Upper lobe of left lung (tissue), 6 donors: Measurements from ENCODE around the gene HOXC11. TPM values are rescaled to one million over a fixed set of nuclear protein-coding genes. Genes with fewer than 3 reads are reported as not detected.

Source experiments
- ATAC-seq, 2 donors: fragments of 200-7000 bp; cut with Tn5 transposase; one replicate each; pipeline ENCODE4 v1.9.1; 2022; ENCODE audit warnings: mild to moderate bottlenecking in 2 of 2, moderate library complexity in 2 of 2; ENCODE audit not compliant: low FRiP score in 2 of 2
- DNase-seq, 2 donors: peaks; one replicate each; pipeline ENCODE4 v3.0.0-alpha.2; 2019 to 2020
- H3K27ac ChIP-seq, 4 donors: fragments of 200-600 bp; sonication (generic); one replicate each; pipeline ENCODE4 v1.5.1; 2016 to 2019
- H3K27me3 ChIP-seq, 4 donors: fragments of 200-600 bp; sonication (generic); one replicate each; pipeline ENCODE4 v1.5.1; 2017 to 2019
- H3K36me3 ChIP-seq, 4 donors: fragments of 200-600 bp; sonication (generic); one replicate each; pipeline ENCODE4 v1.5.1; 2016 to 2019
- H3K4me1 ChIP-seq, 4 donors: fragments of 200-600 bp; sonication (generic); one replicate each; pipeline ENCODE4 v1.5.1; 2018 to 2019
- H3K4me3 ChIP-seq, 4 donors: fragments of 200-600 bp; sonication (generic); one replicate each; pipeline ENCODE4 v1.5.1; 2017 to 2019; ENCODE audit warnings: mild to moderate bottlenecking in 2 of 4, moderate library complexity in 1 of 4
- H3K9me3 ChIP-seq, 4 donors: fragments of 200-600 bp; sonication (generic); one replicate each; pipeline ENCODE4 v1.5.1; 2018 to 2019
- EP300 ChIP-seq, 4 donors: sonication (generic); formaldehyde crosslinking; IDR thresholded peaks; one replicate each; pipeline ENCODE4 v1.5.1; 2017; ENCODE audit warnings: antibody characterized with exemption in 4 of 4, control low read depth in 2 of 4
- POLR2A ChIP-seq, 4 donors: fragments of 450-650 bp; IDR thresholded peaks; one replicate each; pipeline ENCODE4 v1.5.1; 2016 to 2017; ENCODE audit warnings: antibody characterized with exemption in 4 of 4, mild to moderate bottlenecking in 2 of 4
- POLR2AphosphoS5 ChIP-seq, 2 donors: sonication (generic); formaldehyde crosslinking; IDR thresholded peaks; one replicate each; pipeline ENCODE4 v1.5.1; 2017; ENCODE audit warnings: antibody characterized with exemption in 2 of 2
- WGBS, 2 donors: methylation state at CpG; one replicate each; pipeline ENCODE4 v1.1.5; 2017 to 2018; 5-methylcytosine and 5-hydroxymethylcytosine counted together
- total RNA-seq, 6 donors: library from RNA; depleted of rRNA in 4 of 6; stranded (reverse); fragments of >200 nt in 4 of 6; gene quantifications; one replicate each; pipeline versions ENCODE4 v1.1.0 to v1.2.1, GENCODE V29; 2016 to 2021
- TF ChIP-seq, protein P1 (sequence below), 6 experiments: fragments of 450-650 bp in 4 of 6; fragments of 200-600 bp in 2 of 6; sonication (generic) in 2 of 6; IDR thresholded peaks; one replicate each; pipeline ENCODE4 v1.5.1; 2016 to 2019; ENCODE audit warnings: antibody characterized with exemption in 6 of 6
- donor health status: DM: no; HTN: no; CAD: no; lungs with moderate emphysema.
- donor health status: DM: no; HTN: yes; CAD: no; lungs with severe emphysema.

The HOXC11 gene
- total RNA-seq, 6 donors from 2014 or later = not detected

DNA sequence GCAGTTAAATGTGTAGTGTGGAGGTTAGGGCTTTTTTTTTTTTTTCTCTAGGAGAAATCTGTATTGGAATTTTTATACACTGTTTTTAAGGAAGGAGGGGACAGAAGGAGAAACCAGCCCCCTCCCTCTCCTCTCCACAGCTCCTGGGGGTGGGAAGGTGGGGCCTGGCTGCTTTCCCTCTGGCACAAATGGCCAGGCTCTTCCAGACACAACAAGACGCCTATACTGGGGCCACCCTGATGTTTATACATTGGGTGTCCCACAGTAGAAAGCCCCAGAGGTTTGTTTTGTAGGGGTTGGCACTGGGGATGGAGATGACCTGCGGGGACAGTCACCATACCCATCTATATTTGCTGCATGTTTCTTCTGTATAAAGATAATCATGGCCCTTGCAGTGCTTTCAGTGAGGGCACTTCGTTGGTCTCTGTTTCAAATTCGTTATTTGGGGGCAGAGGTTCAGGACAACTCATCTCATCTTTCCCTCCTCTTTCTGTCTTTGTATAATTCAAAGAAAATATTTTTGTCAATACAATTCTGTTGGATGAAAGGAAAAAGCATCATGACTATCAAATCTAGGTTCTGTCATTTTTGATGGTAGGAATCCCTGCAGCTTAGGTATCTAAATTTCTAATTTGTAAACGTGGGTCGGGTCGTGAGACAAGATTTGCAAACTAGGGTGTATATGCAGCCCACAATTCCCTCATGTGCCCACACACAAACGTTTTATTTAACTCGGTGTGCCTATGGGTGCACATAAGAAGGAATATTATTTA lies 4.1 kb downstream of the HOXC11 start:
- no peaks in the 10 kb centered on the region for H3K36me3 ChIP-seq
- TF ChIP-seq POLR2A (IDR thresholded peaks at IDR 0.05) (no peak), POLR2AphosphoS5 (IDR thresholded peaks at IDR 0.05) (no peak), EP300 (IDR thresholded peaks at IDR 0.05) (no peak)
- TF ChIP-seq, protein P1, sequence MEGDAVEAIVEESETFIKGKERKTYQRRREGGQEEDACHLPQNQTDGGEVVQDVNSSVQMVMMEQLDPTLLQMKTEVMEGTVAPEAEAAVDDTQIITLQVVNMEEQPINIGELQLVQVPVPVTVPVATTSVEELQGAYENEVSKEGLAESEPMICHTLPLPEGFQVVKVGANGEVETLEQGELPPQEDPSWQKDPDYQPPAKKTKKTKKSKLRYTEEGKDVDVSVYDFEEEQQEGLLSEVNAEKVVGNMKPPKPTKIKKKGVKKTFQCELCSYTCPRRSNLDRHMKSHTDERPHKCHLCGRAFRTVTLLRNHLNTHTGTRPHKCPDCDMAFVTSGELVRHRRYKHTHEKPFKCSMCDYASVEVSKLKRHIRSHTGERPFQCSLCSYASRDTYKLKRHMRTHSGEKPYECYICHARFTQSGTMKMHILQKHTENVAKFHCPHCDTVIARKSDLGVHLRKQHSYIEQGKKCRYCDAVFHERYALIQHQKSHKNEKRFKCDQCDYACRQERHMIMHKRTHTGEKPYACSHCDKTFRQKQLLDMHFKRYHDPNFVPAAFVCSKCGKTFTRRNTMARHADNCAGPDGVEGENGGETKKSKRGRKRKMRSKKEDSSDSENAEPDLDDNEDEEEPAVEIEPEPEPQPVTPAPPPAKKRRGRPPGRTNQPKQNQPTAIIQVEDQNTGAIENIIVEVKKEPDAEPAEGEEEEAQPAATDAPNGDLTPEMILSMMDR (IDR thresholded peaks at IDR 0.05) = no peak
- WGBS, 2 donors = 15% methylated on average over 9 of the region's 9 CpGs
- DNase-seq (no peak), ATAC-seq (no peak)
- no peaks in the 10 kb centered on the region for H3K9me3 ChIP-seq
- H3K4me1 ChIP-seq = peaks cover 22 to 28% (median 25%) of the 10 kb centered on the region in 4 donors
- H3K27me3 ChIP-seq = peaks cover 11 to 92% (median 51%) of the 10 kb centered on the region in 4 donors
- no peak overlapping the region for H3K4me3 ChIP-seq
- no peak overlapping the region for H3K27ac ChIP-seq

DNA sequence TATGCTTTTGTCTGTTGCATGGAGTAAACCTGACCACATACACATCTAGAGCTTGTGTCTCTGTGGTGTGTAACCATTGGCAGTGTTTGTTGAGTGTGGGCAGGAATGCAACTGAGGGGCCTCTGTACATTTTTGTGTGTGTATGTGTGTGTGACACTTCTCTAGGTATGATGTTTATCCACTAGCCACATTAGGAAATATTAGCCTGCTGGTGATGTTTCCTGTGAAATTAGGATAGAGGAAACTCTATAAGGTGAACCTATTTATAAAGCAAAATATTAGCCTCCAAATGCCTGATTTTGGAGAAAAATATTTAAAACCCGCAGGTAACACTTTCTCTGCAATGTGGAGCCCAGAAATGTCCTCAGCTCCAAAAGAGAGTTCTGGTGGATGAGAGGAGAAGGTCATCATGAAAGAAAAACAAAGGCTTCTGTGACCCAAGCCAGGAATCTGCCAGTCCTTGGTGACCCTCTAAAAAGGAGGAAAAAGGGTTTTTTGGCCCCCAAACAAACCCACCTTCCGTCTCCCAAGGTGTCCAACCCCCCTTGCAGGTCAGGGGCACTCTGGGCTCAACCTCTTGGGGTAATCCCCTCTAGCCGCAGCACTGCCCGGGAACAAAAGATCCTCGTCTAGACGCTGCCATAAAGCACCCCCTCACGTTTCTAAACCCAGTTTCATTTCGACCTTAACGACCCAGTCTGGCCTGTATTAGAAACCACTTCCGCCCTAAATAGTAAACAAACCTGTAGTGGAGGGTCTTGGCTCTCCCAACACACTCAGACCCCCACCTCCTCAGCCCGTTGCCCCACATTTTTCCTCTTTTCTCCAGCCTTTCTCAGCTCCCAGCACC lies 4.9 kb downstream of the HOXC11 start:
- Histone ChIP-seq H3K36me3 (no peaks in the 10 kb centered on the region), H3K4me3 (no peak overlapping the region), H3K27me3 (peaks cover 11 to 92% (median 50%) of the 10 kb centered on the region in 4 donors), H3K9me3 (no peaks in the 10 kb centered on the region), H3K4me1 (peaks cover 22 to 28% (median 25%) of the 10 kb centered on the region in 4 donors), H3K27ac (no peak overlapping the region)
- TF ChIP-seq POLR2A (IDR thresholded peaks at IDR 0.05) (no peak), EP300 (IDR thresholded peaks at IDR 0.05) (no peak), POLR2AphosphoS5 (IDR thresholded peaks at IDR 0.05) (no peak)
- TF ChIP-seq, protein P1 (IDR thresholded peaks at IDR 0.05) = no peak
- no peak for ATAC-seq
- DNase-seq = no peak
- 5 to 7% methylated on average over 11 of the region's 11 CpGs for WGBS, 2 donors

DNA sequence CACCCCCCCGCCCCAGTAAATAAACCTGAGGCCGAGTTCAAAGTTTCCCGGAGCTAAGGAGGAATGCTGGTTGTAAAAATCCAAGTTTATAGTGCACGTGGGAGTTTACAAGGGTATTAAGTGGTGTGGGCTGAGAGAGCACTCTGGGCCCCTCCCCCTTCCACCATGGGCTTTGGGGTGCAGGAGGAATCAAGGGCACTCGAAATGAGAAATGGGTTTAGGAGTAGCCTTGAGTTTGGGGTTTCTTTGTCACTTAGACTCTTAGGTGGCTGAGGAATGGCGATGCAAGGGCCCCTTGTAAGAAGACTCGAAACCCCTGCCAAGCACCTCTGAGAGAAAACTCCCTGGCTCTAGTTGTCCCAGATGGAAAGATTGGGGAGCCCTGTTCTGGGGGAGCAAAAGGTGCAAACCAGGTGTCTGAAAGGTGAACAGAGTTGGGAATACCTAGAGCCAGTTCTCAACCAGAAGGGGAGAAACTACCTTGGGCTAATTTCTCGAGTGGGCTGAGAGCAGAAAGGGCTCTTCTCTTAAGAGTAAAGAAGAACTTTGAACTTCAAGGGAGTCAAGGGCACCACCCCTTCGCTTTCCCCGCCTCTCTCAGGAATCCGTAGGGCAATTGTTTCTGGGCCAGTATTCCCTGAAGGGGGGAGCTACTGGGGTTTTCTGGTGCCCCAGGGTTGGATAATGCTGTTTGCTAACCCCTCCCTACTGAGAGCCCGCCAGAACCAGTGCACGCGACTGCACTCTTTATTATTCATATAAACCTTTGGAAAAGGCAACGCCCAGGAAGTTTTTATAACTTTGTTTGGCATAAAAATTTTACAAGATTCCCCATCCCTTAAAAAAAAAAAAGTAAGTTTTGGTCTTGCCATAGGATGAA lies 5.8 kb downstream of the HOXC11 start:
- Histone ChIP-seq H3K27ac (no peak overlapping the region), H3K36me3 (no peaks in the 10 kb centered on the region), H3K9me3 (no peaks in the 10 kb centered on the region), H3K27me3 (peaks cover 11 to 92% (median 46%) of the 10 kb centered on the region in 4 donors), H3K4me1 (peaks cover 16 to 26% (median 21%) of the 10 kb centered on the region in 4 donors), H3K4me3 (no peak overlapping the region)
- WGBS, 2 donors = 10 to 12% methylated on average over 14 of the region's 15 CpGs
- TF ChIP-seq EP300 (IDR thresholded peaks at IDR 0.05) = no peak
- TF ChIP-seq POLR2A (IDR thresholded peaks at IDR 0.05) = no peak
- TF ChIP-seq, protein P1 (IDR thresholded peaks at IDR 0.05) = no peak
- TF ChIP-seq POLR2AphosphoS5 (IDR thresholded peaks at IDR 0.05) = no peak
- ATAC-seq = no peak
- DNase-seq = no peak

DNA sequence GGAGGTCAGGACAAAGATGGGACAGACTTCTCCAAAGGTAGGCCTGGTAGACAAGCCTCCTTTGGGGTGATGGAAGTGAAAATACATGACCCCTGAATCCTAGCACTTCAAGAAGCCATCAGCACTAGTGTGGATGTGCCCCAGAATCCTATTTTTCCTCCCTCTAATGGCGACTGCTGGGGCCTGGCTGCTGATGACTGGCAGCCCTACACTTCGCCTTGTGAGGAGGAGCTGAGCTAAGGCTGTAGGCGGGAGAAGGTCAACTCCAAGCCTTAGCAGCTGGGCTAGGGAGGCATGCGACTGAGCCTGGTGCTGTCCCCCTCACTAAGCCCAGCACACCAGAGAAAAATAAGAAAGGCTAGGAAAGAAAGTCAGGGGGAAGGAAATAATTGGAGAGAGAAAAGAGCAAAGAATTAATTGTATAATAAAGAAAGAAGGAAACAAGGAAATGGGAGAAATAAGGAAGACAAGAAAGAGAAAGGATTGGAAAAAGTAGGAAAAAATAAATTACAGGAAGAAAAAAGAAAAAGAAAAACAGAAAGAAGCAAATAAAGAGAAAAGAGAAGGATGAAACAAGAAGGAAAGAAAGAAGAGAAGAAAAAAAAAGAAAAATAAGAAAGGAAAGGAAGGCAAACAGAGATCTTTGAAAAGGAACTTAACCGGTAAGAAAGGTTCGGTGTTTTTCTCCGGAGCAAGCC lies 7.3 kb downstream of the HOXC11 start:
- H3K4me3 ChIP-seq = no peak overlapping the region
- H3K27ac ChIP-seq = no peak overlapping the region
- DNase-seq (no peak), ATAC-seq (no peak)
- 18 to 23% methylated on average over 7 of the region's 7 CpGs for WGBS, 2 donors
- peaks cover 4 to 90% (median 45%) of the 10 kb centered on the region in 4 donors for H3K27me3 ChIP-seq
- H3K4me1 ChIP-seq = peaks cover 7 to 22% (median 19%) of the 10 kb centered on the region in 4 donors
- TF ChIP-seq POLR2A (IDR thresholded peaks at IDR 0.05) (no peak), POLR2AphosphoS5 (IDR thresholded peaks at IDR 0.05) (no peak), EP300 (IDR thresholded peaks at IDR 0.05) (no peak)
- TF ChIP-seq, protein P1 (IDR thresholded peaks at IDR 0.05) = no peak
- H3K36me3 ChIP-seq = no peaks in the 10 kb centered on the region
- no peaks in the 10 kb centered on the region for H3K9me3 ChIP-seq
